H7 (cell line): Measurements from ENCODE around the gene IQSEC3. TPM values are rescaled to one million over a fixed set of nuclear protein-coding genes. Genes with fewer than 3 reads are reported as not detected.

ENCODE experiments used
- DNase-seq: peaks from one replicate; pipeline ENCODE4 v3.0.0; 2012
- H3K27me3 ChIP-seq: 2 replicates; pipeline ENCODE4 v1.6.0; 2011; ENCODE audit warnings: mild to moderate bottlenecking, low read length; ENCODE audit not compliant: control insufficient read depth, insufficient read depth
- H3K36me3 ChIP-seq: replicated peaks from 2 replicates; pipeline ENCODE4 v1.5.1; 2011; ENCODE audit warnings: low read length; ENCODE audit not compliant: control insufficient read depth, insufficient read depth
- H3K4me3 ChIP-seq: 2 replicates; pipeline ENCODE4 v1.5.1; 2011; ENCODE audit warnings: low read depth, mild to moderate bottlenecking, control low read depth, low read length, moderate library complexity; ENCODE audit not compliant: insufficient read depth
- total RNA-seq: library from RNA; depleted of rRNA; stranded (reverse); fragments of >200 nt; shearing (Covaris generic); gene quantifications from 2 replicates; pipeline ENCODE4 v1.2.3, GENCODE V29; 2014

IQSEC3 gene
- total RNA-seq, 1 experiment from 2014 or later, result 0.45 TPM

DNA sequence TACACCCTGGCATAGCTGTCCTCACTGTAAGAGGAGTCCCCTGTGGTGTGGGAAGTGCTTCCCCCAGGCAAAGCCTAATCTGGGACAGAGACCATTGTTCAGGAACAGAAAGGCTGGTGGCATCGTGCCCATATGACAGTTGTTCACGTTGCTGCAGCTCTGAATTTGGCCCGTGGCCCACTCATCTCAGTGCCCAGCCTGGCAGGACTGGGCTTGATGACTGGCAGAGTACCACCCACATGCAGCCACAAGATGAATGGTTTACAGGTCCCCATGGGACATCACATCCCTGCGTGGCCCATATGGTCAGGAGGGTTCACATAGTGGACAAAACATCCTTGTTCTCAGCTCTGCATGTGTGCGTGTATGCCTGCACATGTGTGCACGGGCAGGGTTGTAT lies 17.5 kb downstream of the IQSEC3 start:
- Histone ChIP-seq H3K27me3 (peaks cover 17% of the 10 kb centered on the region), H3K36me3 (no peaks in the 10 kb centered on the region), H3K4me3 (no peak overlapping the region)
- DNase-seq, result no peak

DNA sequence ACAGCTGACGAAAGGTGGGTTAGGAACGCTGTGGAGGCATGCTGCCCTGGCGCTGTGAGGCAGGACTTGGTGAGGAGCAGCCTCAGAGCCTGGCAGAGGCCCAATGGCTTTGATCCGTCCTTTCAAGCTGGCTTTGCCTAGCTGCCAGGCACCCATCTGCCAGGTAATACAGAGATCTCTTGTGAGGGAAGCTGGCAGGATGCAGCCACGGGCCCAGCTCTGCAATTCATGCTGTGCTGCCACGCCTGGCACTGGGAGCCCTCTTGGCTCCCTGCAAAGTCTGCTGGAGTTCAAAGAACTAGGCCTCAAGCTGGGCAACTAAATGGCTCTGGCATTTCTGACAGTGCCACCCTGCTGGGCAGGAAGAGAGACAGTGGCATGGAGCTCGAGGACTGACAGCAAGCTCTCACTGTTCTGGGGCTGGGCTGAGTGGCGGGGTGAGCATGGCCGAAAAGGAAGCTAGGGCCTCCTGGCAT lies 18.7 kb downstream of the IQSEC3 start:
- no peak for DNase-seq
- no peak overlapping the region for H3K4me3 ChIP-seq
- peaks cover 9% of the 10 kb centered on the region for H3K27me3 ChIP-seq
- H3K36me3 ChIP-seq, result no peaks in the 10 kb centered on the region

- Histone ChIP-seq H3K36me3 (no peaks in the 10 kb centered on the region), H3K4me3 (no peak overlapping the region), H3K27me3 (peaks cover 1% of the 10 kb centered on the region; the same call in 1 of the 2 replicates)
- DNase-seq, result no peak
Measured at GRCh38 chr12:87315-87714, 20.7 kb downstream of the IQSEC3 start.

DNA sequence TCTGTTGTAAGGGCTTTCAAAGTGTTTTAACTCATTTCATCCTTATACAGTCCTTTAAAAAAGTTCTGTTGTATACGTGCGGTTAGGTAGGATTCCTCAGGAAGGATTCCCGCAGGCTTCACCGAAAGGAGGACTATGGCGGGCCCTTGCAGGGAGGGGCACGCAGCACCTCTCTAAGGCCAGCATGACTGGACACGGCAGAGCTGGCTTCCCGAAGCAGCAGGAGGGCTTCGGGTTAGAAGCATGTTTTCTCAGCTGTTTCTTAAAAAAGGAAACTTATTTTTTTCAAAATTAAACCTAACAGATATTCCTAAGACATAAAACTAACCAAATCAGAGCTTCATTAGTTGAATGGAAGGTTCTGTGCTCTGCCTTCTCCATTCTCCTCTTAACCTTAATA lies 21.3 kb downstream of the IQSEC3 start:
- Histone ChIP-seq H3K4me3 (no peak overlapping the region), H3K27me3 (no peaks in the 10 kb centered on the region), H3K36me3 (no peaks in the 10 kb centered on the region)
- no peak for DNase-seq

DNA sequence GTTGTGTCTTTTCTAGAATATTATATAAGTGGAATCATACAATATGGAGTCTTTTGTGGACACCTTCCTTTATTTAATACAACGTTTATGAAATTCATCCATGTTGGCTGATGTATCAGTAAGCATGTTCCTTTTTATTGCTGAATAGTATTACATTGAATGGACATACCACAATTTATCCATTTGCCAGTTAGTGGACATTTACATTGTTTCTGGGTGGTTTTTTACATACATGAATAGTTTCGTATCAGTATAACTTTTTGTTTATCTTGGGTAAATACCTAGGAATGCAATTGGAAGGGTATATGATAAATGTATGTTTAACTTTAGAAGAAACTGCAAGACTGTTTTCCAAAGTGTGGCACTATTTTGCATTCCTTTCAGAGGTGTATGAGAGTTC lies 23.1 kb downstream of the IQSEC3 start:
- Histone ChIP-seq H3K27me3 (no peaks in the 10 kb centered on the region), H3K36me3 (no peaks in the 10 kb centered on the region), H3K4me3 (no peak overlapping the region)
- DNase-seq, result no peak

DNA sequence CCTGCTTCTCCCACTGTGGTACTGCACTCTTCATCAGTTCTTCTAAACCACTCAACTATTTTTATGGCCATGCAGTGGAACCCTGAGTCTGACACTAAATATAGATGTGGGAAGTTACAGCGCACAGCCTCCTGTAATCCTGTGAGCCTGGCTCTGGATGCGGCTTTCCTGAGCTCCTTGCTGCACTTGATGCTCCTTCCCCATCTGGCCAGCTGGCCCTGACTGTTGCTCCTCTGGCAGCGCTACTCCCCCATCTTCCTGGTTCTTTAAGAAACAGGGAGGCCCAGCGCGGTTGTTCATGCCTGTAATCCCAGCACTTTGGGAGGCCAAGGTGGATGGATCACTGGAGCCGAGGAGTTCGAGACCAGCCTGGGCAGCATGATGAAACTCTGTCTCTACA lies 24.6 kb downstream of the IQSEC3 start:
- DNase-seq, result no peak
- H3K27me3 ChIP-seq, result no peaks in the 10 kb centered on the region
- no peaks in the 10 kb centered on the region for H3K36me3 ChIP-seq
- H3K4me3 ChIP-seq, result no peak overlapping the region

DNA sequence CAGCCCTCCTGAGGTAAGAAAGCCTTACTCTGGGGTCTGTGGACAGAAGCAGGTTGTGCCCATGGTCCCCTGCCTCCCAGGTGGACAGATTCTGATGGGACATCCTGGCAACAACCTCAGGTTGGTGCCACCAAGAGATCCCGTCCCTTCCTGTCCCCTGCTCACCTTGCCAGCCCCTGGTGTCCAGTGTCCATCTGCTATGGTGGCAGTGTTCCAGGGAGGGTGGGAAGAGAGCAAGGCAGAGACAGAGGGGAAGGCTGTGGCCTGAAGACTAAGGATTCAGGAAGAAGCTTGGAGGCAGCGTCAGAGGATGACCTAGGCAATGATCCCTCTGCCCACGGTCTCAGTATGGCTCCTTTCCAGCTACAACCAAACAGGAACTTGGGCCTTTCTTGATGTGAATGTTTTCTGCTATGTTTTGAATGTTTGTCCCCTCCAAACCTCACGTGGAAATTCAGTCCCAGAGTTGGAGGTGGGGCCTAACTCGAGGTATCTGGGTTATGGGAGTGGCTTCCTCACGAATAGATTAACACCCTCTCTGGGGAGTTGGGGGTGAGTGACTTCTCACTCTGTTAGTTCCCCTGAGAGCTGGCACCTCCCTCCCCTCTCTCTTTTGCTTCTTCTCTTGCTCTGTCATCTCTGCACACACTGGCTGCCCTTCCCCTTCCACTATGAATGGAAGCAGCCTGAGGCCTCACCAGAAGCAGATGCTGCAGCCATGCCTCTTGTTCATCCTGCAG lies 26.9 kb downstream of the IQSEC3 start:
- Histone ChIP-seq H3K27me3 (peaks cover under 1% of the 10 kb centered on the region; the same call in 1 of the 2 replicates), H3K36me3 (no peaks in the 10 kb centered on the region), H3K4me3 (no peak overlapping the region)
- no peak for DNase-seq

GRCh38 chr12:96543-96942 lies 30.0 kb downstream of the IQSEC3 start:
- no peak for DNase-seq
- Histone ChIP-seq H3K27me3 (peaks cover 16% of the 10 kb centered on the region), H3K4me3 (no peak overlapping the region), H3K36me3 (no peaks in the 10 kb centered on the region)

DNA sequence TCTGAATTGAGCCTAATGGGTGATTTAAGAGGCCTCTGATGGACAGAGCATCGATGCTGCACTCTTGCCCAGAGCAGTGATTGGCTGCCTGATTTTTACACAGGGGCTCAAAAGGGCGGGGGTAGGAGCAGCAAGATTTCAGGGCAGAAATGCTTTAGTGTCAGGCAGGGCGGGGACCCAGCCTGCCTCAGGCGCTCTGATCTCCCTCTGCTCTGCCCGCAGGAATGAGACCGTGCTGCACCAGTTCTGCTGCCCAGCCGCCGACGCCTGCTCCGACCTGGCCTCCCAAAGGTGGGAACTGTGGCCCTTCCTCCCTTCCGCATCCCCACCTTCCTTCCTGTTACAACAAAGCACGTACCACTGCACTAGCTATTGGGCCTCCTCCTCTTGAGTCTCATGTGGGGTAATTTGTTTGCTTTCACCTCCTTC lies 32.4 kb downstream of the IQSEC3 start:
- Histone ChIP-seq H3K4me3 (peak overlapping the region; percentile 13; the same call in 1 of the 2 replicates), H3K27me3 (peaks cover 19% of the 10 kb centered on the region), H3K36me3 (no peaks in the 10 kb centered on the region)
- peak; percentile 76 for DNase-seq

- DNase-seq, result peak; percentile 74
- H3K36me3 ChIP-seq, result no peaks in the 10 kb centered on the region
- no peak overlapping the region for H3K4me3 ChIP-seq
- H3K27me3 ChIP-seq, result peaks cover 19% of the 10 kb centered on the region
Measured at GRCh38 chr12:99605-100004, 33.0 kb downstream of the IQSEC3 start.

GRCh38 chr12:101969-102878 lies 35.7 kb downstream of the IQSEC3 start:
- Histone ChIP-seq H3K27me3 (peaks cover 23% of the 10 kb centered on the region), H3K4me3 (peak overlapping the region; percentile 36), H3K36me3 (no peaks in the 10 kb centered on the region)
- peak; percentile 77 for DNase-seq

GRCh38 chr12:102879-103168 lies 36.3 kb downstream of the IQSEC3 start:
- Histone ChIP-seq H3K36me3 (no peaks in the 10 kb centered on the region), H3K4me3 (peak overlapping the region; percentile 36), H3K27me3 (peaks cover 23% of the 10 kb centered on the region)
- no peak for DNase-seq

DNA sequence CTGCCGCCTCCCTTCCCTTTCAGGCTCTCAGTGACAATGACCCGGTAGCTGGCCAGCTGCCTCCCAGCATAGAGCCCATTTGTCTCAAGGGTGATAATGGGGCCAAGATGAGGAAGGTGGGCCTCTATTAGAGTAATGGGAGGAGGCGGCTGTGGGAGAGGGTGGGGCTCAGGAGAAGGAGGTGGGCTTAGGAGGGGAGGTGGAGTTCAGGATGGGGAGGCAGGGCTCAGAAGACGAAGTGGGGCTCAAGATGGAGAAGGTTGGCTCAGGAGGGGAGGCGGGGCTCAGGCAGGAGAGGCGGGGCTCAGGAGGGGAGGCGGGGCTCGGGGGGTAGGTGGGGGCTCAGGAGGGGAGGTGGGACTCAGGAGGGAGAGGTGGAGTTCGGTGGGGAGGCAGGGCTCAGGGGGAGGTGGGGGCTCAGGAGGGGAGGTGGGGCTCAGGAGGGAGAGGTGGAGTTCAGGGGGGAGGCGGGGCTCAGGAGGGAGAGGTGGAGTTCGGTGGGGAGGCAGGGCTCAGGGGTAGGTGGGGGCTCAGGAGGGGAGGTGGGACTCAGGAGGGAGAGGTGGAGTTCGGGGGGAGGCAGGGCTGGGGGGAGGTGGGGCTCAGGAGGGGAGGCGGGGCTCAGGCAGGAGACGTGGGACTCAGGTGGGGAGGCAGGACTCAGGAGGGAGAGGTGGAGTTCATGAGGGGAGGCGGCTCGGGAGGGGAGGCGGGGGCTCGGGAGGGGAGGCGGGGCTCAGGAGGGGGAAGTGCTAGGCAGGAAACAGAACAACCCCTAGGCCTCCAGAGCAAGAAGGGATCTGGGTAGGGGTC lies 36.8 kb downstream of the IQSEC3 start:
- Histone ChIP-seq H3K27me3 (peaks cover 22% of the 10 kb centered on the region), H3K4me3 (peak overlapping the region; percentile 36), H3K36me3 (no peaks in the 10 kb centered on the region)
- peak; percentile 98 for DNase-seq

DNA sequence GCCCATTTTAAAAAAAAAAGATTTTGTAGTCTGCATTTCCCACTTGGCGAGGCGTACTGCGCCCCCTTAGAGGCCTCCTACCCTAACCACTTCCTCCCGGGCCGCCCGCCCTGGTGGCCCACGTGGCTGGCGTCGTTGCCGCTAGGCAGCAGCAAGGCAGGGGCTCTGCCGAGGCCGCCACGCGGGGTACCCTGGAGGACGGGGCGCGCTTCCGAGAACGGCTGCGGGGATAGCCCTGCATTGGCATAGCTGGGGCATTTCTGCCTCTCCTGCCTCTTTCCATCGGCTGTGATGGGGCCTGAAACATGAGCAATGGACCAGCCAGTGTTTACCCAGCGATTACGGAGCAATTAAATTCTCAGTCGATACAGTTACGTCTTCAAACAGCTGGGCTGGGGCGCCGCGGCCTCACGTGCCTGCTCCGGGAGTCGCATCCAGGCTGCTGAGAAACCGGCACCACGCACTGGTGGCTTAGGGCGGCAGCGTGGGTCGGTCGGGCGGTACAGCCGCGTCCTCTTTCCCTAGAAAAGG lies 38.0 kb downstream of the IQSEC3 start:
- DNase-seq, result peak; percentile 56
- H3K4me3 ChIP-seq, result no peak overlapping the region
- no peaks in the 10 kb centered on the region for H3K36me3 ChIP-seq
- peaks cover 16% of the 10 kb centered on the region for H3K27me3 ChIP-seq
